CD14-positive monocyte (primary cell): ENCODE data around the gene EEF1B2. TPM values are rescaled to one million over a fixed set of nuclear protein-coding genes. Genes with fewer than 3 reads are reported as not detected.

Experiments
- DNase-seq, 3 donors: peaks; one replicate each; pipeline ENCODE4 v3.0.0-alpha.2; 2011 to 2022
- H2AFZ ChIP-seq: 2 replicates; pipeline ENCODE4 v1.6.0; 2012; ENCODE audit warnings: mild to moderate bottlenecking, low read depth, low read length, inconsistent platforms; ENCODE audit not compliant: insufficient read depth, poor library complexity, severe bottlenecking
- H3K27ac ChIP-seq, 2 donors: 1 replicate in 1 of 2; 2 replicates in 1 of 2; pipeline ENCODE4 v1.5.1; 2012 to 2013; ENCODE audit warnings: low read length in 2 of 2, control low read depth in 1 of 2, inconsistent platforms in 1 of 2, low read depth in 1 of 2, mild to moderate bottlenecking in 1 of 2
- H3K27me3 ChIP-seq, 2 donors: one replicate each; pipeline versions ENCODE4 v1.6.0 to v1.6.1; 2011 to 2013; ENCODE audit warnings: low read length in 2 of 2; ENCODE audit not compliant: control insufficient read depth in 2 of 2, insufficient read depth in 2 of 2
- H3K36me3 ChIP-seq, 2 donors: replicated peaks in 1 of 2; 1 replicate in 1 of 2; 2 replicates in 1 of 2; pipeline versions ENCODE4 v1.5.1 to v1.6.1; 2012 to 2013; ENCODE audit warnings: low read length in 2 of 2, control low read depth in 1 of 2, inconsistent platforms in 1 of 2, mild to moderate bottlenecking in 1 of 2; ENCODE audit not compliant: insufficient read depth in 2 of 2, control insufficient read depth in 1 of 2
- H3K4me1 ChIP-seq, 2 donors: 1 replicate in 1 of 2; 2 replicates in 1 of 2; pipeline versions ENCODE4 v1.5.1 to v1.6.1; 2012 to 2013; ENCODE audit warnings: low read length in 2 of 2, control low read depth in 1 of 2, inconsistent platforms in 1 of 2, mild to moderate bottlenecking in 1 of 2, moderate library complexity in 1 of 2; ENCODE audit not compliant: insufficient read depth in 2 of 2, control insufficient read depth in 1 of 2
- H3K4me2 ChIP-seq: replicated peaks from 2 replicates; pipeline ENCODE3; 2012; ENCODE audit warnings: low read length, moderate library complexity, mild to moderate bottlenecking; ENCODE audit not compliant: poor library complexity, severe bottlenecking; ENCODE audit errors: extremely low read depth
- H3K4me3 ChIP-seq, 3 experiments: fragments of 200-600 bp in 1 of 3; sonication (generic) in 1 of 3; replicated peaks in 1 of 3; 1 replicate in 2 of 3; 2 replicates in 1 of 3; pipeline ENCODE4 v1.5.1; 2011 to 2013; ENCODE audit warnings: low read length in 3 of 3, mild to moderate bottlenecking in 3 of 3, control low read depth in 2 of 3, low read depth in 2 of 3, inconsistent platforms in 1 of 3, moderate library complexity in 1 of 3
- H3K79me2 ChIP-seq: 2 replicates; pipeline ENCODE4 v1.6.0; 2012; ENCODE audit warnings: mild to moderate bottlenecking, control low read depth, inconsistent platforms, low read length, moderate library complexity; ENCODE audit not compliant: insufficient read depth
- H3K9ac ChIP-seq: 2 replicates; pipeline ENCODE4 v1.6.0; 2017; ENCODE audit warnings: low read length, mild to moderate bottlenecking; ENCODE audit not compliant: insufficient read depth, poor library complexity, severe bottlenecking
- H3K9me3 ChIP-seq, 2 donors: replicated peaks in 1 of 2; 1 replicate in 1 of 2; 2 replicates in 1 of 2; pipeline versions ENCODE4 v1.5.1 to v1.6.1; 2012 to 2013; ENCODE audit warnings: low read length in 2 of 2, control low read depth in 1 of 2; ENCODE audit not compliant: control insufficient read depth in 1 of 2, insufficient read depth in 1 of 2
- H4K20me1 ChIP-seq: 2 replicates; pipeline ENCODE4 v1.6.0; 2012; ENCODE audit warnings: mild to moderate bottlenecking, low read length, control low read depth, moderate library complexity; ENCODE audit not compliant: insufficient read depth
- H3K27ac Mint-ChIP-seq, 7 donors: one replicate each; pipeline ENCODE4 v1.8.0; 2020; ENCODE audit warnings: mild to moderate bottlenecking in 7 of 7, mixed read lengths in 7 of 7, moderate library complexity in 6 of 7, inconsistent platforms in 2 of 7
- H3K27me3 Mint-ChIP-seq, 3 donors: one replicate each; pipeline ENCODE4 v1.8.0; 2021 to 2022; ENCODE audit warnings: low read depth in 3 of 3, mild to moderate bottlenecking in 3 of 3, mixed read lengths in 3 of 3, moderate library complexity in 3 of 3, inconsistent platforms in 1 of 3
- H3K36me3 Mint-ChIP-seq, 2 donors: one replicate each; pipeline ENCODE4 v1.8.0; 2020; ENCODE audit warnings: mixed read lengths in 2 of 2, inconsistent platforms in 1 of 2, mild to moderate bottlenecking in 1 of 2
- H3K4me1 Mint-ChIP-seq: one replicate; pipeline ENCODE4 v1.8.0; 2020; ENCODE audit warnings: mild to moderate bottlenecking, mixed read lengths
- H3K4me3 Mint-ChIP-seq, 2 donors: one replicate each; pipeline ENCODE4 v1.8.0; 2020; ENCODE audit warnings: mild to moderate bottlenecking in 2 of 2, mixed read lengths in 2 of 2, moderate library complexity in 1 of 2
- H3K9me3 Mint-ChIP-seq, 7 donors: one replicate each; pipeline ENCODE4 v1.8.0; 2020 to 2022; ENCODE audit warnings: mixed read lengths in 7 of 7, mild to moderate bottlenecking in 6 of 7, moderate library complexity in 6 of 7, inconsistent platforms in 2 of 7
- CTCF ChIP-seq: fragments of 200-600 bp; IDR thresholded peaks from one replicate; pipeline ENCODE4 v1.8.0; 2022; ENCODE audit warnings: antibody characterized with exemption, mild to moderate bottlenecking
- WGBS: methylation state at CpG from one replicate; pipeline ENCODE4 v1.1.5; 2013; ENCODE audit warnings: missing lambda C conversion rate; ENCODE audit not compliant: insufficient coverage; 5-methylcytosine and 5-hydroxymethylcytosine counted together
- intact Hi-C, 2 donors: fragments of 100-400 bp; cut with micrococcal nuclease; formaldehyde crosslinking; loops; one replicate each; pipeline versions ENCODE4 v1.15.0 to v1.15.1; 2023
- polyA plus RNA-seq, 3 donors: library from polyadenylated mRNA; depleted of rRNA in 1 of 3; unstranded in 2 of 3; stranded (reverse) in 1 of 3; fragments of 300-500 nt in 2 of 3; fragments of >200 nt in 1 of 3; fragmentation: Illumina TruSeq in 2 of 3; gene quantifications; 1 replicate in 2 of 3; 2 replicates in 1 of 3; pipeline ENCODE4 v1.2.3, GENCODE V29; 2012 to 2021

The EEF1B2 gene
- polyA plus RNA-seq, 3 donors: 330 to 406 (median 355) TPM

GRCh38 chr2:206189691-206190090, 30.0 kb downstream of the EEF1B2 start:
- Histone ChIP-seq H3K9me3 (no peaks in the 10 kb centered on the region), H3K4me1 (peaks cover 0 to 7% of the 10 kb centered on the region in 2 donors), H4K20me1 (no peaks in the 10 kb centered on the region), H3K79me2 (no peaks in the 10 kb centered on the region), H3K27ac (no peak overlapping the region), H3K27me3 (peaks cover 0 to 3% of the 10 kb centered on the region in 2 donors), H3K4me2 (no peak overlapping the region), H3K36me3 (no peaks in the 10 kb centered on the region), H3K9ac (no peak overlapping the region), H2AFZ (no peak overlapping the region), H3K4me3 (no peak overlapping the region)
- whole genome bisulfite sequencing: no CpG with 5 or more reads among the region's 3 CpGs
- H3K36me3 Mint-ChIP-seq: no peaks in the 10 kb centered on the region
- no peak overlapping the region for H3K27ac Mint-ChIP-seq
- H3K4me1 Mint-ChIP-seq: peaks cover 6% of the 10 kb centered on the region
- TF ChIP-seq CTCF: no peak
- H3K27me3 Mint-ChIP-seq: peaks cover 5 to 17% (median 13%) of the 10 kb centered on the region in 3 donors
- intact Hi-C loops: no loop called here
- no peak overlapping the region for H3K4me3 Mint-ChIP-seq
- peaks cover 0 to under 1% (median 0%) of the 10 kb centered on the region in 7 donors for H3K9me3 Mint-ChIP-seq
- DNase-seq: no peak

GRCh38 chr2:206190111-206190510, 30.4 kb downstream of the EEF1B2 start:
- Histone ChIP-seq H3K9me3 (no peaks in the 10 kb centered on the region), H3K36me3 (no peaks in the 10 kb centered on the region), H3K4me3 (no peak overlapping the region), H3K27me3 (peaks cover 0 to 3% of the 10 kb centered on the region in 2 donors), H3K27ac (no peak overlapping the region), H2AFZ (no peak overlapping the region), H3K79me2 (no peaks in the 10 kb centered on the region), H3K9ac (no peak overlapping the region), H4K20me1 (no peaks in the 10 kb centered on the region), H3K4me1 (peaks cover 0 to 7% of the 10 kb centered on the region in 2 donors), H3K4me2 (no peak overlapping the region)
- intact Hi-C loops: no loop called here
- Mint-ChIP-seq H3K4me3 (no peak overlapping the region), H3K4me1 (peaks cover 6% of the 10 kb centered on the region), H3K36me3 (no peaks in the 10 kb centered on the region), H3K27ac (no peak overlapping the region), H3K27me3 (peaks cover 5 to 17% (median 16%) of the 10 kb centered on the region in 3 donors), H3K9me3 (peaks cover 0 to 3% (median 0%) of the 10 kb centered on the region in 7 donors)
- no peak for TF ChIP-seq CTCF
- no peak for DNase-seq
- 85% methylated on average over 1 of the region's 2 CpGs for WGBS
